Hepatocyte (in vitro differentiated cells): Measurements from ENCODE around the gene CNTNAP2. TPM values are rescaled to one million over a fixed set of nuclear protein-coding genes. Genes with fewer than 3 reads are reported as not detected.

Experiments used
- DNase-seq: peaks from one replicate; pipeline ENCODE4 v3.0.0-alpha.2; 2016; ENCODE audit warnings: low spot score
- H2AFZ ChIP-seq: fragments of 200-600 bp; sonication (generic); 2 replicates; pipeline ENCODE4 v1.6.0; 2016; ENCODE audit warnings: antibody characterized with exemption, mild to moderate bottlenecking
- H3K27ac ChIP-seq: fragments of 200-600 bp; sonication (generic); 2 replicates; pipeline ENCODE4 v1.5.1; 2016; ENCODE audit warnings: mild to moderate bottlenecking
- H3K27me3 ChIP-seq: fragments of 200-600 bp; sonication (generic); 2 replicates; pipeline ENCODE4 v1.6.1; 2016
- H3K36me3 ChIP-seq: fragments of 200-600 bp; sonication (generic); replicated peaks from 2 replicates; pipeline ENCODE4 v1.5.1; 2016; ENCODE audit warnings: low read depth; ENCODE audit not compliant: insufficient read depth
- H3K4me1 ChIP-seq: fragments of 200-600 bp; sonication (generic); 2 replicates; pipeline ENCODE4 v1.5.1; 2016; ENCODE audit warnings: mild to moderate bottlenecking, moderate library complexity; ENCODE audit not compliant: insufficient read depth
- H3K4me2 ChIP-seq: fragments of 200-600 bp; sonication (generic); 2 replicates; pipeline ENCODE4 v1.6.0; 2016
- H3K4me3 ChIP-seq: fragments of 200-600 bp; sonication (generic); 2 replicates; pipeline ENCODE4 v1.5.1; 2016; ENCODE audit warnings: mild to moderate bottlenecking
- H3K79me2 ChIP-seq: fragments of 200-600 bp; sonication (generic); 2 replicates; pipeline ENCODE4 v1.6.0; 2017; ENCODE audit warnings: mild to moderate bottlenecking
- H3K9me2 ChIP-seq: fragments of 200-600 bp; sonication (generic); replicated peaks from 2 replicates; pipeline ENCODE4 v1.6.0; 2017; ENCODE audit warnings: mild to moderate bottlenecking; ENCODE audit not compliant: insufficient read depth
- H3K9me3 ChIP-seq: fragments of 200-600 bp; sonication (generic); 2 replicates; pipeline ENCODE4 v1.5.1; 2016; ENCODE audit warnings: low read depth, mild to moderate bottlenecking
- H4K20me1 ChIP-seq: fragments of 200-600 bp; sonication (generic); 2 replicates; pipeline ENCODE4 v1.6.0; 2016; ENCODE audit warnings: mild to moderate bottlenecking; ENCODE audit not compliant: insufficient read depth, poor library complexity, severe bottlenecking
- CTCF ChIP-seq: fragments of 200-600 bp; sonication (generic); IDR thresholded peaks from 2 replicates; pipeline ENCODE4 v1.5.1; 2016; ENCODE audit warnings: antibody characterized with exemption, mild to moderate bottlenecking; ENCODE audit not compliant: poor library complexity
- EZH2 ChIP-seq: fragments of 200-600 bp; sonication (generic); IDR thresholded peaks from 2 replicates; pipeline ENCODE4 v1.6.1; 2016; ENCODE audit warnings: antibody characterized with exemption, mild to moderate bottlenecking, borderline replicate concordance
- EZH2phosphoT487 ChIP-seq: fragments of 200-600 bp; sonication (generic); IDR thresholded peaks from one replicate; pipeline ENCODE4 v1.6.1; 2018; ENCODE audit warnings: antibody characterized with exemption, mild to moderate bottlenecking, low read depth, moderate library complexity; ENCODE audit not compliant: unreplicated experiment, severe bottlenecking
- WGBS: methylation state at CpG from one replicate; pipeline ENCODE4 v1.1.6; 2016; ENCODE audit warnings: low lambda C conversion rate; ENCODE audit errors: missing lambda C conversion rate; 5-methylcytosine and 5-hydroxymethylcytosine counted together
- polyA plus RNA-seq: library from polyadenylated mRNA; unstranded; fragments of >200 nt; fragmentation: Nextera tagmentation; extraction: Ambion mirVana; gene quantifications from 2 replicates; pipeline ENCODE4 v1.2.1, GENCODE V29; 2016
- total RNA-seq: library from RNA; depleted of rRNA; stranded (reverse); fragments of >200 nt; gene quantifications from 2 replicates; pipeline ENCODE4 v1.2.3, GENCODE V29; 2014

Gene CNTNAP2
- total and polyA plus RNA-seq, 2 experiments from 2014 or later: 7.5 to 14.7 TPM

GRCh38 chr7:148175512-148175911 is 2058.9 kb downstream of the CNTNAP2 start:
- Histone ChIP-seq H4K20me1 (no peaks in the 10 kb centered on the region), H3K27me3 (no peaks in the 10 kb centered on the region), H3K9me2 (no peaks in the 10 kb centered on the region), H3K4me2 (no peak overlapping the region), H2AFZ (no peak overlapping the region), H3K4me3 (no peak overlapping the region), H3K9me3 (no peaks in the 10 kb centered on the region), H3K4me1 (no peaks in the 10 kb centered on the region), H3K79me2 (no peaks in the 10 kb centered on the region), H3K36me3 (no peaks in the 10 kb centered on the region), H3K27ac (no peak overlapping the region)
- no peak for DNase-seq
- 91% methylated on average over 2 of the region's 2 CpGs for WGBS
- TF ChIP-seq CTCF: no peak
- no peak for TF ChIP-seq EZH2phosphoT487
- TF ChIP-seq EZH2: no peak

GRCh38 chr7:148177972-148178371 is 2061.4 kb downstream of the CNTNAP2 start:
- Histone ChIP-seq H3K9me3 (no peaks in the 10 kb centered on the region), H3K4me2 (no peak overlapping the region), H3K4me3 (no peak overlapping the region), H3K9me2 (no peaks in the 10 kb centered on the region), H4K20me1 (no peaks in the 10 kb centered on the region), H3K27me3 (no peaks in the 10 kb centered on the region), H3K36me3 (no peaks in the 10 kb centered on the region), H3K79me2 (no peaks in the 10 kb centered on the region), H3K4me1 (no peaks in the 10 kb centered on the region), H3K27ac (no peak overlapping the region), H2AFZ (no peak overlapping the region)
- TF ChIP-seq CTCF (no peak), EZH2phosphoT487 (no peak), EZH2 (no peak)
- DNase-seq: no peak

- Histone ChIP-seq H3K9me3 (no peaks in the 10 kb centered on the region), H3K4me2 (no peak overlapping the region), H3K4me3 (no peak overlapping the region), H3K27ac (no peak overlapping the region), H3K36me3 (no peaks in the 10 kb centered on the region), H3K9me2 (no peaks in the 10 kb centered on the region), H4K20me1 (no peaks in the 10 kb centered on the region), H3K4me1 (no peaks in the 10 kb centered on the region), H3K27me3 (no peaks in the 10 kb centered on the region), H2AFZ (no peak overlapping the region), H3K79me2 (no peaks in the 10 kb centered on the region)
- TF ChIP-seq EZH2phosphoT487 (no peak), CTCF (no peak), EZH2 (no peak)
- DNase-seq: no peak
These were observed 2063.5 kb downstream of the CNTNAP2 start for GRCh38 chr7:148180075-148180474.

GRCh38 chr7:148182264-148182663 is 2065.7 kb downstream of the CNTNAP2 start:
- no peak overlapping the region for H3K27ac ChIP-seq
- no peak overlapping the region for H3K4me2 ChIP-seq
- no peaks in the 10 kb centered on the region for H3K36me3 ChIP-seq
- H3K9me2 ChIP-seq: no peaks in the 10 kb centered on the region
- H4K20me1 ChIP-seq: no peaks in the 10 kb centered on the region
- H2AFZ ChIP-seq: no peak overlapping the region
- no peak for DNase-seq
- peaks cover 2% of the 10 kb centered on the region for H3K4me1 ChIP-seq
- H3K4me3 ChIP-seq: no peak overlapping the region
- 61% methylated on average over 5 of the region's 5 CpGs for WGBS
- TF ChIP-seq CTCF: no peak
- TF ChIP-seq EZH2phosphoT487: no peak
- no peak for TF ChIP-seq EZH2
- H3K79me2 ChIP-seq: no peaks in the 10 kb centered on the region
- no peaks in the 10 kb centered on the region for H3K27me3 ChIP-seq
- no peaks in the 10 kb centered on the region for H3K9me3 ChIP-seq
